B cell (primary cell): ENCODE data around the gene DUSP14. TPM values are rescaled to one million over a fixed set of nuclear protein-coding genes. Genes with fewer than 3 reads are reported as not detected.
"Not testable (repeated sequence)": the region's sequence is repeated elsewhere in the genome, so short reads cannot be mapped to it uniquely, and the experiment has no call there.

Experiments used
- ATAC-seq: fragments of 200-7000 bp; cut with Tn5 transposase; one replicate; pipeline ENCODE4 v1.10.0; 2021; ENCODE audit warnings: low read depth, mild to moderate bottlenecking, moderate number of reproducible peaks, moderate library complexity
- CTCF ChIA-PET: fragments of 350-600 bp; sonication (Branson Sonifier 250); formaldehyde crosslinking; loops from one replicate; lab custom pipeline; 2021; ENCODE audit warnings: antibody characterized with exemption, inconsistent platforms; lab: Charles Lee
- POLR2A ChIA-PET: fragments of 350-600 bp; sonication (Branson Sonifier 250); formaldehyde crosslinking; loops from one replicate; lab custom pipeline; 2021; ENCODE audit warnings: antibody characterized with exemption; lab: Charles Lee
- DNase-seq: peaks from one replicate; pipeline ENCODE4 v3.0.0; 2013
- H2AFZ ChIP-seq: 2 replicates; pipeline ENCODE4 v1.6.1; 2012; ENCODE audit warnings: mild to moderate bottlenecking, low read depth, low read length; ENCODE audit not compliant: insufficient read depth, poor library complexity, severe bottlenecking
- H3K27ac ChIP-seq, 2 donors: 1 replicate in 1 of 2; 2 replicates in 1 of 2; pipeline ENCODE4 v1.5.1; 2012 to 2013; ENCODE audit warnings: low read length in 2 of 2, mild to moderate bottlenecking in 2 of 2, moderate library complexity in 1 of 2
- H3K27me3 ChIP-seq, 4 experiments: fragments of 200-600 bp in 1 of 4; sonication (generic) in 1 of 4; replicated peaks in 1 of 4; 1 replicate in 2 of 4; 2 replicates in 2 of 4; pipeline versions ENCODE4 v1.6.1 to v1.7.0; 2013 to 2016; ENCODE audit warnings: low read length in 3 of 4, mild to moderate bottlenecking in 2 of 4, mixed read lengths in 1 of 4, moderate library complexity in 1 of 4; ENCODE audit not compliant: insufficient read depth in 4 of 4, control insufficient read depth in 3 of 4; ENCODE audit errors: control extremely low read depth in 1 of 4
- H3K36me3 ChIP-seq, 2 experiments: replicated peaks in 1 of 2; 1 replicate in 1 of 2; 2 replicates in 1 of 2; pipeline versions ENCODE4 v1.6.1 to v1.7.1; 2013; ENCODE audit warnings: low read length in 1 of 2; ENCODE audit not compliant: insufficient read depth in 2 of 2, control insufficient read depth in 1 of 2; ENCODE audit errors: control extremely low read depth in 1 of 2, extremely low read depth in 1 of 2
- H3K4me1 ChIP-seq, 2 donors: fragments of 200-600 bp in 1 of 2; sonication (generic) in 1 of 2; 1 replicate in 1 of 2; 2 replicates in 1 of 2; pipeline versions ENCODE4 v1.5.1 to v1.6.1; 2013 to 2017; ENCODE audit warnings: low read length in 2 of 2; ENCODE audit not compliant: control insufficient read depth in 2 of 2, insufficient read depth in 2 of 2
- H3K4me2 ChIP-seq: replicated peaks from 2 replicates; pipeline ENCODE3; 2012; ENCODE audit warnings: mild to moderate bottlenecking, low read depth, low read length; ENCODE audit not compliant: poor library complexity, severe bottlenecking
- H3K4me3 ChIP-seq, 5 experiments: fragments of 200-600 bp in 1 of 5; sonication (generic) in 1 of 5; 1 replicate in 3 of 5; 2 replicates in 2 of 5; pipeline versions ENCODE4 v1.5.1 to v1.7.0; 2011 to 2016; ENCODE audit warnings: low read length in 4 of 5, mild to moderate bottlenecking in 4 of 5, low read depth in 2 of 5, control low read depth in 1 of 5, moderate library complexity in 1 of 5; ENCODE audit not compliant: insufficient read depth in 1 of 5; ENCODE audit errors: control extremely low read depth in 1 of 5, extremely low read depth in 1 of 5
- H3K79me2 ChIP-seq: fragments of 200-600 bp; sonication (generic); one replicate; pipeline ENCODE4 v1.6.0; 2016; ENCODE audit warnings: low read length; ENCODE audit not compliant: control insufficient read depth, insufficient read depth
- H3K9ac ChIP-seq: fragments of 200-600 bp; sonication (generic); 2 replicates; pipeline ENCODE4 v1.6.1; 2017; ENCODE audit warnings: mild to moderate bottlenecking, low read length, moderate library complexity
- H3K9me3 ChIP-seq, 3 donors: one replicate each; pipeline versions ENCODE4 v1.6.1 to v1.7.1; 2013; ENCODE audit warnings: low read length in 2 of 3; ENCODE audit not compliant: control insufficient read depth in 2 of 3, insufficient read depth in 1 of 3; ENCODE audit errors: control extremely low read depth in 1 of 3
- H4K20me1 ChIP-seq: 2 replicates; pipeline ENCODE4 v1.6.0; 2012; ENCODE audit warnings: mild to moderate bottlenecking, low read length; ENCODE audit not compliant: insufficient read depth, control insufficient read depth, poor library complexity, severe bottlenecking
- H3K27ac Mint-ChIP-seq: one replicate; pipeline ENCODE4 v1.8.0; 2021; ENCODE audit warnings: mixed read lengths
- H3K27me3 Mint-ChIP-seq: one replicate; pipeline ENCODE4 v1.8.0; 2021; ENCODE audit warnings: mixed read lengths
- H3K4me1 Mint-ChIP-seq: one replicate; pipeline ENCODE4 v1.8.0; 2021; ENCODE audit warnings: mixed read lengths
- H3K4me3 Mint-ChIP-seq: one replicate; pipeline ENCODE4 v1.8.0; 2021; ENCODE audit warnings: mixed read lengths
- H3K9me3 Mint-ChIP-seq: one replicate; pipeline ENCODE4 v1.8.0; 2022; ENCODE audit warnings: mixed read lengths; ENCODE audit not compliant: insufficient read depth
- EZH2 ChIP-seq: IDR thresholded peaks from 2 replicates; pipeline ENCODE4 v1.6.1; 2012; ENCODE audit warnings: borderline replicate concordance, low read depth, mild to moderate bottlenecking, moderate library complexity, low read length; ENCODE audit not compliant: insufficient read depth, poor library complexity, severe bottlenecking
- WGBS: methylation state at CpG from one replicate; pipeline ENCODE4 v1.1.5; 2013; ENCODE audit warnings: missing lambda C conversion rate; ENCODE audit not compliant: insufficient coverage; 5-methylcytosine and 5-hydroxymethylcytosine counted together
- intact Hi-C: fragments of 100-400 bp; cut with micrococcal nuclease; formaldehyde crosslinking; loops from one replicate; pipeline ENCODE4 v1.10.0; 2022
- polyA plus RNA-seq: library from polyadenylated mRNA; depleted of rRNA; stranded (reverse); fragments of >200 nt; gene quantifications from 2 replicates; pipeline ENCODE4 v1.2.3, GENCODE V29; 2012
- total RNA-seq, 2 donors: library from RNA; stranded (reverse); fragments of 120-200 nt in 1 of 2; gene quantifications; 1 replicate in 1 of 2; 2 replicates in 1 of 2; pipeline versions ENCODE4 v1.2.3 to v1.2.4, GENCODE V29; 2013 to 2022
- TF ChIP-seq, protein P1 (sequence below): fragments of 200-600 bp; IDR thresholded peaks from one replicate; pipeline ENCODE4 v1.8.0; 2022; ENCODE audit warnings: antibody characterized with exemption, mild to moderate bottlenecking

DUSP14 gene
- total and polyA plus RNA-seq, 2 donors (not counting 1 experiment from before 2014, with no cell fraction given) = 3.1 to 5.1 TPM

DNA sequence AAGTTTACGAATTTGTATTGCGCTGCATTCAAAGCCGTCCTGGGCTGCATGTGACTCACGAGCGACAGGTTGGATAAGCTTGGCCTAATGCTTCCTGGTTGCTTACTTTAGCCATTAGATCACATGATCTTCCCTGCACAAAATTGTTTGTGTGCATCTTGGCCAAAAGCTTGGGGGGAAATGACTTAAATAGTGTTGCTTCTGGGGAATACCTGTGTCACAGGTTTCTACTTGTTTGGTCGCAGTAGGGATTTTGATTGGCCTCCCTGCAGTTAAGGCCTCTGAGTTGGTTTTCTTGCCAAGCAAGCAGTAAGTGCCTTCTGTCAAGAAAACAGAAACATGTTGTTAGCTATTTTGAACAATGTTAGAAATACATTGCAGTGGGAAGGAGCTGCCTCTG is 39.6 kb upstream of the DUSP14 start:
- no peak for DNase-seq
- no peak overlapping the region for H3K9ac ChIP-seq
- CTCF ChIA-PET = interaction anchor here (1.0 to 1.3 kb wide), 2 partner anchors 37 to 59 kb away, joined by 3 read pairs; no protein-coding TSS in a partner anchor

DNA sequence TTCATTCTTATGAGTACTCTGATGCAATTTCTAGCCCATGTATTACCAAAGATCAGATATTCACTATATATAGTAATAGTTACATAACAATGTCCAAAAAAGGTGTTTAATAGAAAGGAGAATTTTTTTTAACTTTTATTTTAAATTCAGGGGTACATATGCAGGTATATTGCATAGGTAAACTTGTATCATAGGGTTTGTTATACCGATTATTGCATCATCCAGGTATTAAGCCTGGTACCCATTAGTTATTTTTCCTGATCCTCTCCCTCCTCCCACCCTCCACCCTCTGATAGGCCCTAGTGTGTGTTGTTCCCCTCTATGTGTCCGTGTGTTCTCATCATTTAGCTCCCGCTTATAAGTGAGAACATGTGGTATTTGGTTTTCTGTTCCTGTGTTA is 31.9 kb upstream of the DUSP14 start:
- H2AFZ ChIP-seq, H3K9me3 Mint-ChIP-seq, ATAC-seq, POLR2A ChIA-PET, DNase-seq, intact Hi-C loops, H3K9ac ChIP-seq, H3K9me3 ChIP-seq, H4K20me1 ChIP-seq, CTCF ChIA-PET, H3K27me3 Mint-ChIP-seq, H3K4me3 ChIP-seq, H3K27ac Mint-ChIP-seq, H3K4me2 ChIP-seq, H3K4me1 ChIP-seq, H3K79me2 ChIP-seq, H3K27me3 ChIP-seq, H3K4me1 Mint-ChIP-seq, H3K4me3 Mint-ChIP-seq, H3K27ac ChIP-seq: not testable (repeated sequence)
- no CpG with 5 or more reads among the region's 3 CpGs for WGBS
- peaks cover 8 to 11% of the 10 kb centered on the region in 2 experiments for H3K36me3 ChIP-seq

More for the DNA sequence above, 39.6 kb upstream of the DUSP14 start:
- Histone ChIP-seq H3K9me3 (no peaks in the 10 kb centered on the region), H3K4me2 (no peak overlapping the region), H3K27ac (no peak overlapping the region), H3K36me3 (peaks cover 11 to 22% of the 10 kb centered on the region in 2 experiments), H3K4me1 (no peaks in the 10 kb centered on the region), H3K27me3 (no peaks in the 10 kb centered on the region), H2AFZ (no peak overlapping the region), H3K4me3 (no peak overlapping the region), H4K20me1 (no peaks in the 10 kb centered on the region), H3K79me2 (no peaks in the 10 kb centered on the region)
- Mint-ChIP-seq H3K4me1 (no peaks in the 10 kb centered on the region), H3K27ac (no peak overlapping the region), H3K4me3 (no peak overlapping the region), H3K27me3 (no peaks in the 10 kb centered on the region), H3K9me3 (no peaks in the 10 kb centered on the region)
- WGBS = 97% methylated on average over 6 of the region's 6 CpGs
- no peak for TF ChIP-seq EZH2
- TF ChIP-seq, protein P1, sequence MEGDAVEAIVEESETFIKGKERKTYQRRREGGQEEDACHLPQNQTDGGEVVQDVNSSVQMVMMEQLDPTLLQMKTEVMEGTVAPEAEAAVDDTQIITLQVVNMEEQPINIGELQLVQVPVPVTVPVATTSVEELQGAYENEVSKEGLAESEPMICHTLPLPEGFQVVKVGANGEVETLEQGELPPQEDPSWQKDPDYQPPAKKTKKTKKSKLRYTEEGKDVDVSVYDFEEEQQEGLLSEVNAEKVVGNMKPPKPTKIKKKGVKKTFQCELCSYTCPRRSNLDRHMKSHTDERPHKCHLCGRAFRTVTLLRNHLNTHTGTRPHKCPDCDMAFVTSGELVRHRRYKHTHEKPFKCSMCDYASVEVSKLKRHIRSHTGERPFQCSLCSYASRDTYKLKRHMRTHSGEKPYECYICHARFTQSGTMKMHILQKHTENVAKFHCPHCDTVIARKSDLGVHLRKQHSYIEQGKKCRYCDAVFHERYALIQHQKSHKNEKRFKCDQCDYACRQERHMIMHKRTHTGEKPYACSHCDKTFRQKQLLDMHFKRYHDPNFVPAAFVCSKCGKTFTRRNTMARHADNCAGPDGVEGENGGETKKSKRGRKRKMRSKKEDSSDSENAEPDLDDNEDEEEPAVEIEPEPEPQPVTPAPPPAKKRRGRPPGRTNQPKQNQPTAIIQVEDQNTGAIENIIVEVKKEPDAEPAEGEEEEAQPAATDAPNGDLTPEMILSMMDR = no peak
- POLR2A ChIA-PET = no interaction called here
- no peak for ATAC-seq
- intact Hi-C loops = no loop called here
